ENCODE measurements around the gene ADAMTS13.

DNA sequence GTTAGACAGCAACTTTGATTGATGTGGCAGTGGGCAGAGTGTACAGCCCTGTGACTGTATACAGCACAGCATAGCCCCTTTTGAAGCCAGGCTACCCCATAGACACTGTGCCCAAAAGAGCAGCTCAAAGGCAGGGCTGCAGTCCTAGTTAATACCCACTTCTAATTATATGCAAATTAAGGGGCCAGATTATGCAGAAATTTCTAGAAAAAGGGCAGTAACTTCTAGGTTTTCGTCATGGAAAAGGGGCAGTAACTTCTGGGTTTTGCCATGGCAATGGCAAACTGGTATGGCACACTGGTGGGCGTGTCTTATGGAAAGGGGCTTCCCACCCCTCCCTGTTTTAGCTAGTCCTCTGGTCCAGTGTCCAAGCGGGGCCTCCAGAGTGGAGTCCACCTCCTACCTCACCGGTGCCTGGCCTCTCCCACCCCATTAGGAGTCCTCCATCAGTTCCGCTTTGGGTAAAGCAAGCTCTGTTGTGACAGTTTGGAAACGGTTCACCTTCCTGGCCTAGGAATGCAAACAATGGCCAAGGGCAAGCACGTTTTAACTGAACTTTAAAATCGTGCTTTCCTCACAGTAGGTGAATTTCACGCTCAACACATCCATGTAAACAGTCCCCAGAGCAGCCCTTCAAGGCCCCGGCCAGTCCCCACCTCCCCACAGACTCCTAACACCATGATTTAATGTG is 5.6 kb downstream of the ADAMTS13 start:
- no peak for TF ChIP-seq EZH2phosphoT487 (conservative IDR thresholded peaks at IDR 0.05; ENCODE audit: low read length)
- TF ChIP-seq, protein P1, sequence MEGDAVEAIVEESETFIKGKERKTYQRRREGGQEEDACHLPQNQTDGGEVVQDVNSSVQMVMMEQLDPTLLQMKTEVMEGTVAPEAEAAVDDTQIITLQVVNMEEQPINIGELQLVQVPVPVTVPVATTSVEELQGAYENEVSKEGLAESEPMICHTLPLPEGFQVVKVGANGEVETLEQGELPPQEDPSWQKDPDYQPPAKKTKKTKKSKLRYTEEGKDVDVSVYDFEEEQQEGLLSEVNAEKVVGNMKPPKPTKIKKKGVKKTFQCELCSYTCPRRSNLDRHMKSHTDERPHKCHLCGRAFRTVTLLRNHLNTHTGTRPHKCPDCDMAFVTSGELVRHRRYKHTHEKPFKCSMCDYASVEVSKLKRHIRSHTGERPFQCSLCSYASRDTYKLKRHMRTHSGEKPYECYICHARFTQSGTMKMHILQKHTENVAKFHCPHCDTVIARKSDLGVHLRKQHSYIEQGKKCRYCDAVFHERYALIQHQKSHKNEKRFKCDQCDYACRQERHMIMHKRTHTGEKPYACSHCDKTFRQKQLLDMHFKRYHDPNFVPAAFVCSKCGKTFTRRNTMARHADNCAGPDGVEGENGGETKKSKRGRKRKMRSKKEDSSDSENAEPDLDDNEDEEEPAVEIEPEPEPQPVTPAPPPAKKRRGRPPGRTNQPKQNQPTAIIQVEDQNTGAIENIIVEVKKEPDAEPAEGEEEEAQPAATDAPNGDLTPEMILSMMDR (IDR thresholded peaks at IDR 0.05; ENCODE audit: insufficient read depth, low read length, poor library complexity, severe bottlenecking): no peak
